GM15510 (cell line): ENCODE measurements around the gene DHRS11.

Experiments used
- POLR2A ChIP-seq: IDR thresholded peaks from 3 replicates; pipeline ENCODE4 v1.6.1; 2011; ENCODE audit warnings: borderline replicate concordance; ENCODE audit not compliant: insufficient read length; ENCODE audit errors: extremely low read depth

DHRS11 gene

GRCh38 chr17:36602924-36603384 is 11.3 kb downstream of the DHRS11 start:
- TF ChIP-seq POLR2A = no peak

- no peak for TF ChIP-seq POLR2A
Observed at GRCh38 chr17:36608280-36608679, 16.6 kb downstream of the DHRS11 start.

- TF ChIP-seq POLR2A = no peak
Observed at GRCh38 chr17:36608794-36609497, 17.3 kb downstream of the DHRS11 start.

GRCh38 chr17:36609498-36609862 is 17.8 kb downstream of the DHRS11 start:
- TF ChIP-seq POLR2A = no peak

GRCh38 chr17:36610474-36610873 is 18.8 kb downstream of the DHRS11 start:
- TF ChIP-seq POLR2A = no peak

- TF ChIP-seq POLR2A = no peak
Observed at GRCh38 chr17:36611345-36612072, 19.8 kb downstream of the DHRS11 start.

- TF ChIP-seq POLR2A = no peak
Observed at GRCh38 chr17:36612323-36612722, 20.6 kb downstream of the DHRS11 start.

- TF ChIP-seq POLR2A = no peak
Observed at GRCh38 chr17:36613155-36613554, 21.5 kb downstream of the DHRS11 start.

- TF ChIP-seq POLR2A = no peak
Observed at GRCh38 chr17:36614081-36614480, 22.4 kb downstream of the DHRS11 start.

GRCh38 chr17:36614933-36615332 is 23.3 kb downstream of the DHRS11 start:
- TF ChIP-seq POLR2A = no peak

GRCh38 chr17:36616061-36617029 is 24.7 kb downstream of the DHRS11 start:
- TF ChIP-seq POLR2A = no peak

GRCh38 chr17:36617773-36618172 is 26.1 kb downstream of the DHRS11 start:
- TF ChIP-seq POLR2A = no peak

GRCh38 chr17:36623281-36623680 is 31.6 kb downstream of the DHRS11 start:
- no peak for TF ChIP-seq POLR2A

- TF ChIP-seq POLR2A = no peak
Observed at GRCh38 chr17:36625188-36625587, 33.5 kb downstream of the DHRS11 start.

GRCh38 chr17:36627101-36627500 is 35.4 kb downstream of the DHRS11 start:
- no peak for TF ChIP-seq POLR2A

GRCh38 chr17:36628576-36628975 is 36.9 kb downstream of the DHRS11 start:
- no peak for TF ChIP-seq POLR2A

GRCh38 chr17:36629252-36629847 is 37.7 kb downstream of the DHRS11 start:
- TF ChIP-seq POLR2A = no peak
